GM19372 (cell line): ENCODE measurements around the gene LGALS1.
"Not testable (repeated sequence)": the region's sequence is repeated elsewhere in the genome, so short reads cannot be mapped to it uniquely, and the experiment has no call there.

Experiments
- ATAC-seq: cut with Tn5 transposase; IDR thresholded peaks from one replicate; pipeline ENCODE4 v1.9.1; 2021; ENCODE audit warnings: mild to moderate bottlenecking, low read depth, moderate library complexity; ENCODE audit not compliant: unreplicated experiment

The LGALS1 gene

GRCh38 chr22:37684803-37685615 lies 9.6 kb downstream of the LGALS1 start:
- no peak for ATAC-seq

- peak; percentile 79 for ATAC-seq
These were observed 10.9 kb downstream of the LGALS1 start, which contains the start of gene NOL12 for GRCh38 chr22:37686002-37686982. NOL12 (plus strand) TSS chr22:37686343; CDS start chr22:37686393, 50 bp downstream.

DNA sequence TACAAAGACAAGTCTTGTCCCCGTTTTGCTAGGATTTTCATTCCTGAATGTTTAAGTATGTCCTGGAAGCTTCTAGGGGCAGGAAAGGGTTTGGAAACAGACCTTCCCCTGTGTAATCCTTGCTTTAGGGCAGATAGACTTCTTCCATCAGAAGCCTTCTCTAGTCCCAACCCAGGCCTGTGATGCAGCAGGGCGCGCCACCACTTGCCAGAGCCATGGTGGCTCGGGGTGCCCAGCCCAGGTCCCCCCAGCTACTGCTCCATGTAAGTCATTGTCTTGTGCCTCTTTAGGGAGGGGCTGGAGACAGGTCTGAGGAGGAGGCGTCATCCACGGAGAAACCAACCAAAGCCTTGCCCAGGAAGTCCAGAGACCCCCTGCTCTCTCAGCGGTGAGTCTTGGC lies 15.0 kb downstream of the LGALS1 start:
- ATAC-seq: no peak

DNA sequence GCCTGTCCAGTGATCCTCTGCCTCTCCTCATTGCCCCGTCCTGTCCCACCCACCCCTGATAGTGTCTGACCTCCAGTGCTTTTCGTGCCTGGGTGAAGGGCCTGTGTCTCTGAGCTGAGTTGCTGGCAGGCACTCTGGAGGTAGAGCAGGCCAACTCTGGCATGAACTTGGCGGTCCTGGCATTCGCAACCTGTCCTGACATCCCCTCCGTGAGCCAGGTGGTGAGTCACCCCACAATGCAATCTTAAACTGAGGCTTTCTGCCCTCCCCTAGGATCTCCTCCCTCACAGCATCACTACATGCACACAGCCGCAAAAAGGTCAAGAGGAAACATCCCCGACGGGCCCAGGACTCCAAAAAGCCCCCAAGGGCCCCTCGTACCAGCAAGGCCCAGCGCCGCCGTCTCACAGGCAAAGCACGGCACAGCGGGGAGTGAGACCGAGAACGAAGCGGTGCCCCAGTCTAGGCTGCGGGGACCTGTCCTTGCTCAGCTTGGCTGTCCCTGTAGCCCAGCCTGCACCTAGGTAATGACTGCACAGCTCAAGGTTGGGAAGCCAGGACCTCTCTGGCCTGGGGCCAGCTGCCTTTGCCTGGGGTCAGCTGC lies 15.6 kb downstream of the LGALS1 start:
- no peak for ATAC-seq

DNA sequence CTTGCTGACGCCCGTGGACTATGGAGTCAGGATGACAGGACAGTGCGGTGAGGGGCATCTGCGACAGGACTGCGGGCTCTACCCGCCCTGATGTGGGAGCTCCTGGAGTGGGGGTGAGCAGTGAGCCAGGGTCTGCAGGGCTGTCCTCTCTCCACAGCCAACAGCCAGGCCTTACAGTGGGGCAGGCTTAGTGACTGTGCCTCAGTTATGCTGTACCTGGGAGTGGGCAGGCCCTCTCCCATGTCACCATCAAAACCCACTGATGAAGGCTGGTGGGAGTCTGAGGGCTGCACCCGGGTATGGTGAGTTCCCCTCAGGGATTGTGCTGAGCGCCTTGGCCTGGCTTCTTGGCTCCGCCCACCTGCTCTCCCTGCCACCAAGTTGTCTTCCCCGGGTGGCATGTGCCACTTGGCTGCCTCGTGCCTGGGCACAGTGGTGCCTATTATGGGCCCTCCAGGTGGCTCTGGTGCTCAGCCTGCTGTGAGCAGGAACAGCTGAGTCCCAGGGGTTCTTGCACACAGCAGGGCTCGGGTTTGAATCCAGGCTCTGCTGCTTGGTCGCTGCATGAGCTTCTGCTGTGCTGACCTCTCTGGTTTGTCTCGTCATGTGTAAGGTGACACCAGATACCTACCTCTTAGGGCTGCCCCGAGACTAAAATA lies 17.3 kb downstream of the LGALS1 start:
- ATAC-seq: no peak

DNA sequence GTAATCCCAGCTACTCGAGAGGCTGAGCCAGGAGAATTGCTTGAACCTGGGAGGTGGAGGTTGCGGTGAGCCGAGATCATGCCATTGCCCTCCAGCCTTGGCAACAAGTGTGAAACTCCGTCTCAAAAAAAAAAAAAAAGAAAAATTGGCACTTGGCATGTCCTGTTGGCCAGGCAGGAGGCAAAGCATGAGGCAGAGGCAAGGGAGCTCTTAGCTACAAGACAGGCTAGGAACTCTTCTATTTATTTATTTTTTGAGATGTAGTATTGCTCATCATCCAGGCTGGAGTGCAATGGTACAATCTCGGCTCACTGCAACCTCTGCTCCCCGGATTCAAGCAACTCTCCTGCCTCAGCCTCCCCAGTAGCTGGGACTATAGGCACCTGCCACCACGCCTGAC lies 18.7 kb downstream of the LGALS1 start:
- not testable (repeated sequence) for ATAC-seq

DNA sequence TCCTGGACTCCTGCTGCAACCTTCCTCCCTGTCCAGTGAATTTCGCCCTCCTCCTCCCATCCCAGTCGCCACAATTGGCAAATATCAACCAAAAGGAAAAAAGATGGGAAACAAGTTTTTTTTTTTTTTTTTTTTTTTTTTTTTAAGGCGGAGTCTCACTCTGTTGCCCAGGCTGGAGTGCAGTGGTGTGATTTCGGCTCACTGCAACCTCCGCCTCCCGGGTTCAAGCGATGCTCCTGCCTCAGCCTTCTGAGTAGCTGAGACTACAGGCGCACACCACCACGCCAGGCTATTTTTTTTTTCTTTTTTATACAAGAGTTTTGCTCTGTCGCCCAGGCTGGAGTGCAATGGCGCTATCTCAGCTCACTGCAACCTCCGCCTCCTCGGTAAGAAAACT lies 20.8 kb downstream of the LGALS1 start:
- ATAC-seq: not testable (repeated sequence)

- ATAC-seq: no peak
These were observed 21.5 kb downstream of the LGALS1 start, which contains the start of gene TRIOBP for GRCh38 chr22:37696657-37697537. TRIOBP (plus strand) TSS chr22:37697048; CDS start chr22:37701366, 4,318 bp downstream.

DNA sequence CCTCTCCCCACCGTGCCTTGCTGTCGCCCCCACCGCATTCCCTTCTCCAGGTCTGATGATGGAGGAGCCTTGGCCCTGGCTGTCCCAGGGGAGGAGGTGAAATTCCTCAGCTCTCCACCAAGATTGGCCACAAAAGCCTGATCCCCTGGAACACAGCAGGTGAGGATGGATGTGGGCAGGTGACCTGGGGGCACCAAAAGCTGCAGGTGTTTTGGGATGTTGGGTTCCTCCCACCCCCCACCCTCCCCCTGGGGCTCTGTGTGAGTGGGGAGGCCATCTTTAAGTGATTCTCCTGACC lies 22.1 kb downstream of the LGALS1 start:
- no peak for ATAC-seq

- ATAC-seq: no peak
These were observed 25.8 kb downstream of the LGALS1 start for GRCh38 chr22:37701141-37701786.

DNA sequence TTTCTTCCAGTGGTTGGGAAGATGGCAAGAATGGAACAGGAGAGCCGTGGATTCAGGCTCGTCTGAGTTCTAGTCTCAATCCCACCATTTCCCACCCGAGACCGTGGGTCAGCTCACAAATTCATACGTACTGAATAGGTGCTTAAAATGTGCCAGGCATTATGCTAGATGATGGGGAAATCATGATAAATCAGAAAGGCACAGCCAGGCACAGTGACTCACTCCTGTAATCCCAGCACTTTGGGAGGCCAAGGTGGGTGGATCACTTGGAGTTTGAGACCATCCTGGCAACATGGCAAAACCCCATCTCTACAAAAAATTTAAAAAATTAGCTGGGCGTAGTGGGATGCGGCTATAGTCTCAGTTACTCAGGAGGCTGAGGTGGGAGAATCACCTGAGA lies 28.5 kb downstream of the LGALS1 start:
- no peak for ATAC-seq

DNA sequence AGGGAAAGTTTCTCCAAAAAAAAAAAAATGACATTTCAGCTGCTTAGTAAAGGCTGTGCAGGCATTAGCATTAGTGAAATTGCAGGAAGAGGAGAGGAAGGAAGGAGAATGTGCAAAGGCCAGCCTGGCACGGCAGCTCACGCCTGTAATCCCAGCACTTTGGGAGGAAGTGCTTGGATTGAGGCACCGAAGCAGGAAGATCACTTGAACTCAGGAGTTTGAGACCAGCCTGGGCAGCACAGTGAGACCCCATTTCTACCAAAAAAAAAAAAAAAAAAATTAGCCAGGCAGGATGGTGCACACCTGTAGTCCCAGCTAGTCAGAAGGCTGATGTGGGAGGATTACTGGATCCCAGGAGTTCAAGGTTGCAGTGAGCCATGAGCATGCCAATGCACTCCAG lies 29.2 kb downstream of the LGALS1 start:
- ATAC-seq: no peak

- no peak for ATAC-seq
These were observed 29.8 kb downstream of the LGALS1 start for GRCh38 chr22:37705205-37705604.

GRCh38 chr22:37708580-37709444 lies 33.4 kb downstream of the LGALS1 start:
- ATAC-seq: no peak

DNA sequence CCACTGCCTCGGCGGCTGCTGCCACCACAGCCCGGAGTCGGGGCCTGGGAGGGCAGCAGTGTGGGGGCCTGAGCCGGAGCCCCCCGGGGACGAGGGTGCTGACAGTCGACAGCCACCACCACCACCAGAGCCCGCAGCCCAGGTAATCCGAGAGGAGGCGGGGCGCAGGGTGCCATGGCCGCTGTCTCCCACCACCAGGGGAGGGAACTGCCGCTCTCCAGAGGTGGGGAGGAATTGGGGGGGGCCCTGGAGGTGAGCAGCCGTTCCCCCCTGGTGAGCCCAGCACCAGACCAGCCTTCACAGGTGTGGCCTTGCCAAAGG lies 34.0 kb downstream of the LGALS1 start:
- ATAC-seq: no peak

DNA sequence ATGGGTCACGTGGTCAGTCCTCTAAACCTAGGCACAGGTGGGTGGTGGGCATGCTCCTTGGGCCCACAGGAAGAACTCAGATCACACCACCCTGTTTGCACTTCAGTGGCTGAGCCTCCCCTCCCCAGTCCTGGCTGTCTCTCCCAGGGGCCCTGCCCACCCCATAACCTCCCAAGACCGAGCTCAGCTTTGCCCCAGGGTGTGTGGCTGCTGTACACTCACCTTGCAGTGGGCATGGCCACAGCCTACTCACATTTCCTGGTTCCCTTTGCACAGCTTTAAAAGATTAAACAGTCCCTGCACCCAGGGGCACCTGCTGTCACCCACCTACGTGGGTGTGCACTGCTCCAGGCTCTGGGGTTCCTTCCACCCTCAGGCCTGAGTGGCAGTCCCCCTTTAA lies 35.2 kb downstream of the LGALS1 start:
- ATAC-seq: no peak

- ATAC-seq: no peak
These were observed 36.1 kb downstream of the LGALS1 start for GRCh38 chr22:37711490-37711889.

DNA sequence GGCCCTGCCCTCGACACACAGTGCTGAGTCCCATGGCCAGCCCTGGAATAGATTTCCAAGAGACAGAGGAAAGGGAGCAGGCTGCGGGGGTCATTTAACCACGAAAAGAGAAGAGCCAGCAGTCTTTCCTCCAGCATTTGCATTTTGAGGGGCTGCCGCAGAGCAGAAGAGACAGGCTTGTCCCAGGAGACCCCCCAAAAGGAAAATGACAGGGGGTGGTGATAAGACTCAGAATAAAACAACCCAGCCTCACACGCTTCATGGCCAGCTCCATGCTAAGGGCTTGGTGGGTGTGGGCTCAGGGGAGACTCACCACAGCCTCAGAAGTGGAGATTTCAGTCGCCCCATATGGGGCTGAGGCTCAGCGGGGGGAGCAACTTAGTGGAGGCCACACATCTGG lies 38.3 kb downstream of the LGALS1 start:
- no peak for ATAC-seq
